Measurements from ENCODE around the gene FAM131B.

GRCh38 chr7:143396182-143396581, 33.7 kb upstream of the FAM131B start:
- TF ChIP-seq MAX (CRISPR knock-in tag; IDR thresholded peaks at IDR 0.05) (no peak), CSDE1 (IDR thresholded peaks at IDR 0.05) (no peak), RERE (CRISPR knock-in tag; IDR thresholded peaks at IDR 0.05; ENCODE audit: borderline replicate concordance) (no peak)
